ENCODE measurements around the gene FOXC2. TPM values are rescaled to one million over a fixed set of nuclear protein-coding genes. Genes with fewer than 3 reads are reported as not detected.
A peak's percentile ranks its signal among the peaks of the same experiment; 100 is the strongest.

Gene FOXC2
- total and polyA plus RNA-seq, 11 donors: 0.76 to 3.3 (median 1.4) TPM

DNA sequence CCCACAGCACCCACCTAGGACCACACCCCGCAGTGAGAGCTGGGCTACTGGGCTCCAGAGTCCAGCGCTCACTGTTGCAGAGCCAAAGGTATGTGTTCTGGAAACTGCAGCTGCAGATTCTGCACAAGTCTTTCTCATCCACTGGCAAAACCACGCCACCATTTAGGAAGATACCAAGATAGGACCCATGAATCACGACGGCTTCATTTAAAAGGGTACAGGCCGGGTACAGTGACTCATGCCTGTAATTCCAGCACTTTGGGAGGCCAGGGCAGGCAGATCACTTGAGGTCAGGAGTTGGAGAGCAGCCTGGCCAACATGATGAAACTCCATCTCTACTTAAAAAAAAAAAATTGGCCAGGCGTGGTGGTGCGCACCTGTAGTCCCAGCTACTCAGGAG is 37.5 kb upstream of the FOXC2 start:
- intact Hi-C loops (cut with DNase I): loop anchor here in 1 of 10 donors (10.0 kb wide), 1 partner anchor 274 kb away; no protein-coding TSS in a partner anchor
- H3K4me1 ChIP-seq: peaks cover 0 to 10% (median 0%) of the 10 kb centered on the region in 12 donors
- H3K36me3 ChIP-seq: peaks cover 0 to 25% (median 9%) of the 10 kb centered on the region in 9 donors
- 83 to 92% (median 85%) methylated on average over 8 of the region's 8 CpGs for WGBS, 4 donors
- peaks cover 0 to 4% (median 0%) of the 10 kb centered on the region in 9 donors for H3K27me3 ChIP-seq
- no peak overlapping the region for H3K4me3 ChIP-seq
- no peaks in the 10 kb centered on the region for H3K9me3 ChIP-seq
- ATAC-seq (peak in 1 of 4 donors; percentile 32), DNase-seq (no peak)
- no peak for TF ChIP-seq POLR2A (IDR thresholded peaks at IDR 0.05)
- TF ChIP-seq, protein P1, sequence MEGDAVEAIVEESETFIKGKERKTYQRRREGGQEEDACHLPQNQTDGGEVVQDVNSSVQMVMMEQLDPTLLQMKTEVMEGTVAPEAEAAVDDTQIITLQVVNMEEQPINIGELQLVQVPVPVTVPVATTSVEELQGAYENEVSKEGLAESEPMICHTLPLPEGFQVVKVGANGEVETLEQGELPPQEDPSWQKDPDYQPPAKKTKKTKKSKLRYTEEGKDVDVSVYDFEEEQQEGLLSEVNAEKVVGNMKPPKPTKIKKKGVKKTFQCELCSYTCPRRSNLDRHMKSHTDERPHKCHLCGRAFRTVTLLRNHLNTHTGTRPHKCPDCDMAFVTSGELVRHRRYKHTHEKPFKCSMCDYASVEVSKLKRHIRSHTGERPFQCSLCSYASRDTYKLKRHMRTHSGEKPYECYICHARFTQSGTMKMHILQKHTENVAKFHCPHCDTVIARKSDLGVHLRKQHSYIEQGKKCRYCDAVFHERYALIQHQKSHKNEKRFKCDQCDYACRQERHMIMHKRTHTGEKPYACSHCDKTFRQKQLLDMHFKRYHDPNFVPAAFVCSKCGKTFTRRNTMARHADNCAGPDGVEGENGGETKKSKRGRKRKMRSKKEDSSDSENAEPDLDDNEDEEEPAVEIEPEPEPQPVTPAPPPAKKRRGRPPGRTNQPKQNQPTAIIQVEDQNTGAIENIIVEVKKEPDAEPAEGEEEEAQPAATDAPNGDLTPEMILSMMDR (IDR thresholded peaks at IDR 0.05): no peak
- no peak overlapping the region for H3K27ac ChIP-seq

DNA sequence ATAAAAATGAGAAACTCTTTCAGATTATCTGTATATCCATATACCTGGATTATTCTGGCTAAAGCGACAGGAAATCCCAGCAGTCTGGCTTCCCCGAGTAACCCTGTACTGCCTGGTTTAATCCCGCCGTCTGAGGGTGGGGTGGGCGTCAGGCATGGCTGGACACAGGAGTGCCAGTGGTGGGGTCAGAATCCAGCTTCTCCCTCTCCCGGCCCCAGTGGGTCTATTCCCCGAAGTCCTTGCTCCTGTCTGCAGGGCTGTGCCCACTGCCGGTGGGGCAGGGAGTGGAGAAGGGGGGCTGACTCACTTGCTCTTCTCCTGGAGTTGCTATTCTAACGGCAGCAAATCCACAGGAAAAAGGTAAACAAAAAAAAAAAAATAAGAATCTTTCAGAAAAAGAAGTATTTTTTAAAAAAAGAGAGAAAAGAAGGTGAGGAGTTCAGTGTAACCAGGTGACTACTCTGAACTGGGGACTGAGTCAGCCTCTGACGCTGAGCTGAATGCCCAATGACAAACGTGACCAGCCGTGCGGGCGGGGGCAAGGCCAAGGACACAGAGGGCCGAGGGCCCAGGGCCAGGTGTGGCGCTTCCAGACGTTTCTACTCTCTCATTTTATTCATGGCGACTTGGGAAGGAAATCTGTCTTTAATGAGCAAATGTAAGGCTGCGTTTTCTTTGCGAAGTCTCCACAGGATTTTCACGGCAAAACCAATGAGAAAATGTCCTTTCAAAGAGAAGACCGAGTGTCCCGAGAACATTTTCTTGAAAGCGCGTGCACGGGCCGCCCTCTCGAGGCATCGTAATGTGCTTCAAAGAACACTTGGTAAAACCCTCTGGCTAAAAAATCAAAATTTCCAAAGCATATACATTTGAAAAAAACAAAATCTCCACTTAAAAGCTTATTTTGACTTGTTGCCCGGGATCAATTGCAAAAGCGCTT is 36.1 kb upstream of the FOXC2 start:
- intact Hi-C loops (cut with DNase I): no loop called here
- DNase-seq: no peak
- peak overlapping the region in 2 of 12 donors; percentile 33 to 57 for H3K27ac ChIP-seq

DNA sequence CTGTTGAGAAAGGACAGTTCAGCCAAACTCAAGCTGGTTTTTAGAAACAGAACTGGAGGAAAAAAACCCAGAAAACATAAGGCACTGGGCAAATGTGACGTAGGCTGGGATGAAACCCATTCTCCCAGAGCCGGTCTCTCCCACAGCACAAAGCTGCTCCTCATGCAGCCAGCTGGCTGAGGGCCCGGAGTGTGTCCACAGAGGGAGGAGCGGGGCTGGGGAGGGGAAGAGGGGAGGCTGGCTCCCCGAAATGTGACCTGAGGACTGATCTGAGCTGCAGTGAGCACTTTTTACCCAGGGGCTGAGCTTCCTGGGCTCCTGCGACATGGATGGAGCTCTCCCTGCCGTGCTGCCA is 35.5 kb upstream of the FOXC2 start:
- intact Hi-C loops (cut with DNase I): no loop called here
- DNase-seq (peak; percentile 46 to 77 (median 64)), ATAC-seq (peak in 3 of 4 donors; percentile 48 to 60 (median 50))
- 54 to 70% (median 64%) methylated on average over 7 of the region's 7 CpGs for WGBS, 4 donors
- peaks cover 0 to 10% (median 0%) of the 10 kb centered on the region in 12 donors for H3K4me1 ChIP-seq
- peak overlapping the region in 3 of 12 donors; percentile 14 to 57 (median 32) for H3K27ac ChIP-seq
- H3K4me3 ChIP-seq: no peak overlapping the region
- no peaks in the 10 kb centered on the region for H3K27me3 ChIP-seq
- H3K36me3 ChIP-seq: peaks cover 0 to 35% (median 20%) of the 10 kb centered on the region in 9 donors
- TF ChIP-seq, protein P1 (IDR thresholded peaks at IDR 0.05): no peak
- no peak for TF ChIP-seq POLR2A (IDR thresholded peaks at IDR 0.05)
- no peaks in the 10 kb centered on the region for H3K9me3 ChIP-seq

More for the DNA sequence above, 36.1 kb upstream of the FOXC2 start:
- 84 to 91% (median 85%) methylated on average over 31 of the region's 31 CpGs for WGBS, 4 donors
- no peaks in the 10 kb centered on the region for H3K27me3 ChIP-seq
- TF ChIP-seq, protein P1 (IDR thresholded peaks at IDR 0.05): no peak
- TF ChIP-seq POLR2A (IDR thresholded peaks at IDR 0.05): no peak
- no peak overlapping the region for H3K4me3 ChIP-seq
- H3K36me3 ChIP-seq: peaks cover 0 to 29% (median 13%) of the 10 kb centered on the region in 9 donors
- H3K4me1 ChIP-seq: peaks cover 0 to 10% (median 0%) of the 10 kb centered on the region in 12 donors
- no peaks in the 10 kb centered on the region for H3K9me3 ChIP-seq
- ATAC-seq: peak in 1 of 4 donors; percentile 13

Measured in heart left ventricle (tissue), 16 donors.